RKO (cell line): Measurements from ENCODE around the gene TRIM77.
"Not testable (repeated sequence)": the region's sequence is repeated elsewhere in the genome, so short reads cannot be mapped to it uniquely, and the experiment has no call there.

Experiments used
- DNase-seq: peaks from one replicate; pipeline ENCODE4 v3.0.0-alpha.2; 2016; ENCODE audit warnings: low spot score

TRIM77 gene, protein sequence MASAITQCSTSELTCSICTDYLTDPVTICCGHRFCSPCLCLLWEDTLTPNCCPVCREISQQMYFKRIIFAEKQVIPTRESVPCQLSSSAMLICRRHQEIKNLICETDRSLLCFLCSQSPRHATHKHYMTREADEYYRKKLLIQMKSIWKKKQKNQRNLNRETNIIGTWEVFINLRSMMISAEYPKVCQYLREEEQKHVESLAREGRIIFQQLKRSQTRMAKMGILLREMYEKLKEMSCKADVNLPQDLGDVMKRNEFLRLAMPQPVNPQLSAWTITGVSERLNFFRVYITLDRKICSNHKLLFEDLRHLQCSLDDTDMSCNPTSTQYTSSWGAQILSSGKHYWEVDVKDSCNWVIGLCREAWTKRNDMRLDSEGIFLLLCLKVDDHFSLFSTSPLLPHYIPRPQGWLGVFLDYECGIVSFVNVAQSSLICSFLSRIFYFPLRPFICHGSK

GRCh38 chr11:89709999-89710398 is at the start of gene TRIM77:
Gene TRIM77, plus strand, starts transcription at chr11:89710299. Its CDS starts 0 bp downstream, at chr11:89710299.
- DNase-seq = not testable (repeated sequence)

DNA sequence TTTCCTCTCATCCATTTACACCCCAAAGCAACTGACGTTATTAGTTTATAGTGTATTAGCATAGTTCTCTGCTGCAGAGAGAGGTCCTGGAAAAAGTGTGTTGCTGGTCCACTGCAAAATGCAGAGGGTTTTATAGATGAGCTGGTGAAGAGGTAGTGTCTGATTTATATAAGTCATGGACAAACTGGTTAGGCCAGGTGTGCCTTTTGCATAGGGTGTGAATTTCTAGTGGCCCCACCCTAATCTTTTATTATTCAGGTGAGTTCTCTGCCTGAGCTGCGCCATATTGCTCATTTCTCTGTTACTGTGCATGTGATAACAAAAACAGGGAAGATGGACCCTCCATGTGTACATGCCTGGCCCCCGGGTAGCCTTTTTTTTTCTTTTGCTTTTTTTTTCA is 43.1 kb upstream of the TRIM77 start:
- DNase-seq = no peak

DNA sequence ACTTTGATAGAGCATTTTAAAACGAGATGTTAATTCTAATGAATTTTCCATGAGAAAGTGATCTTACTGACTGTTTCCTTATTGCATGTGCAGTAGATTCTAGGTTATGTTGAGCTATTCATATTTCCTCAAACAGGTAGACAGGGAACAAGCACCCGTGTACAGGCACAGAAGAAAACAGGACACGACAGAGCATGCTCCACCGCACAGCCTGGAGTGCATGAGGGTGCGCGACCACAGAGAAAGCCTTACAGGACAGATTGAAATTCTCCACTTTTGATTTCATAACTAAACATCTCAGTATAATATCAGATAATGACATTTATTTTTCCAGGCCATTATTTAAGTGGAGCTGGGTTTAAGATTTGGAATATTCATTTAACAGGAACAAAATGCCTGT is 41.9 kb upstream of the TRIM77 start:
- not testable (repeated sequence) for DNase-seq

- not testable (repeated sequence) for DNase-seq
Measured at GRCh38 chr11:89669586-89669985, 40.5 kb upstream of the TRIM77 start.

GRCh38 chr11:89669993-89670669 is 40.0 kb upstream of the TRIM77 start:
- DNase-seq = not testable (repeated sequence)

DNA sequence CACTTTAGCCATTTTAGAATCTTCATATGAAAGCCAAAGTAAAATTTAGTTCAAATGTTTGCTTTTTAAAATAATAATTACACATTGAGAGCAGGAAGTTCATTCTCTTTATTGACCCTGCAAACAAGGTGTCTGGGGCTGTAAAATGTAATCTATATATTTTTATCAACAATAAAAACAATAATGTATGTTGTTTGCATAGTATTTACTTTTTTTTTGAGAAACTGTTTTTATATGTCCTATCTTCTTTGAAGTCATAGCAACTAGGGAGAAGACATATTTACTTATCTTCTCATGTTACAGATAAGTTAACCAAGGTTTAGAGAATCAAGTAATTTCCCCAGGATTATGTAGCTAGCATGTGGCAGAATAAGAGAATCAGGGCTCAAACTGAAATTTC is 37.6 kb upstream of the TRIM77 start:
- DNase-seq = not testable (repeated sequence)

GRCh38 chr11:89673380-89673779 is 36.7 kb upstream of the TRIM77 start:
- not testable (repeated sequence) for DNase-seq

- DNase-seq = peak; percentile 31
Measured at GRCh38 chr11:89675383-89675782, 34.7 kb upstream of the TRIM77 start.

DNA sequence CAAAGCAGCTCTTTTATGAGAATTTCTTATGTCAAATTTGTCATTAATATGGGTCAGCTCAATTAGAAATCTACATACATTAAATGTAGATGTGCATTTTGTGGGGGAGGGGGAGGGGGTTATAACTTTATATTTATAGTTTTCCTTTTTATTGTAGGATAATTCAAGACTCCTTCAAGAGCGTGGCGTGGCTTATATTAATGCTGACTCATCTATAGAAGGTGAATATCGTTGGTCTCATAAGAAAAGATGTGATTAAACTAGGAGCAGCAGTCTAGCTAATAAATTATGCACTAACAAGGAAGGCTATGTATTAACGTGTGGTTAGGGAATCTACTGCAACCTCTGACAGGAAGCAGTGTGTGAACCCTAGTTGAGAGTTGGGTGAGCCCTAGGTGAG is 34.2 kb upstream of the TRIM77 start:
- not testable (repeated sequence) for DNase-seq

DNA sequence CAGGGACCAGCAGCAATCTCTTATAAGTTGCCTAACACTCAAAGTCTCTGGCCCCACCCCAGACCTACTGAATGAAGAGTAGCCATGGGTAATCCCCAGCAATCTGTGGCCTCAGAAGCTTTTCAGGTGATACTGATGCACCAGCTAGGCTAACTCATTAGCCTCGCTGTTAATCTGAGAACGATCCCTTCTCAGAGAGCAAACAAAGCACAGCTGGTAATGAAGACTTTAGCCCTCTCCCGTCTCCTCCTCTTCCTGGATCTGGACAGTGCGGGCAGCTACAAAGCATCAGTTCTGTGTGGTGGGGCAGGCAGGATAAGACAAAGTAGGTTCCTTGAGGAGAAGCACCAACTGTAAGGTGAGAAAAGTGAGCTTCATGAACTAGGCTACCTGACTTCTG is 3.0 kb upstream of the TRIM77 start:
- not testable (repeated sequence) for DNase-seq

DNA sequence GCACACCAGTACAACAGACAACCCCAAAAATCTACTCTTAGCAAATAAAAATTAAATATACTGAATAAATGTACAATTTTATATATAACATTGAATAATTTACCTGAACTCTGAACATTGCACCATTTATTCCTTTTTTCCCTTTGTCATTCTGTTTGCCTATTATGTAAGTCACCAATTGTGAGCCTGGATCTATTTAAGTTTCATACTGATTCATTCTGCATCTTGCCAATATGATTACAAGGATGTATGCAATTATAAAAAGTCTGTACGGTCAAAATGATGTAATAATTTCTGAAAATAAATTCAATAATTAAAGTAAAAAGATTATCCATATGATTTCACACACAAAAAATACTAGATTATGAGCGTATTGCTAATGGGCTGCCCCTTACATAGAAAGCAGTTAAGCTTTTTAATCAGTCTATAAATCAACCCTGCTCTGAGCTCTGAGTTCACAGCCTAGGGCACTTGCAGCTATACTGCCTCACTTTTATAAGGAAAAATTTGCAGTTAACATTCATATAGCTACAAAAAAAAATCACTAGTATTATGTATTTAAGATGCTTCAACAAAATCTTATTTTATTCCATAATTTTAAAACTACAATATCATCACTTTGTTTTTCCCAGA is 14.9 kb downstream of the TRIM77 start:
- DNase-seq = not testable (repeated sequence)

DNA sequence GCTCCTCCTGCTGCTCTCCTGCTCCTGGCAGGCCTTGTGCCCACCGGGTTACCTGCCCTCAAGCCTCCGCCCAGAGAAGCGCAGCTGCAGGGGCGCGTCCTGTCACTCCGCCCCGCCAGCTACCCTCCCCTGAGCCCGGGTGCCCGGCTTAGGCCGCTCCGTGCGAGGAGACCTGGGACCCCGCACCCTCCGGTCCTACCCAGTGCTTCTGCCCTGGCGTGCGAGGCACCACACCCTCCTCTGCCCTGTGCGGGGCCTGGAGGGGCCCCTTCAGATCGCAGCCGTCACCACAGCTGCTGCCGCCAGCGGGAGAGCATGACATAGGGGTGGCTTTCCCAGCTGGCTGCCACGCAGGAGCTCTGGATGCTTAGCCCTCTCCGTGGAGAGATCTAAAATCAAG is 20.1 kb downstream of the TRIM77 start:
- DNase-seq = not testable (repeated sequence)

GRCh38 chr11:89736566-89736965 is 26.5 kb downstream of the TRIM77 start:
- no peak for DNase-seq

GRCh38 chr11:89737116-89737515 is 27.0 kb downstream of the TRIM77 start:
- no peak for DNase-seq

- DNase-seq = not testable (repeated sequence)
Measured at GRCh38 chr11:89741406-89741805, 31.3 kb downstream of the TRIM77 start.

- DNase-seq = not testable (repeated sequence)
Measured at GRCh38 chr11:89744158-89744557, 34.1 kb downstream of the TRIM77 start.

- not testable (repeated sequence) for DNase-seq
Measured at GRCh38 chr11:89750822-89751221, 40.7 kb downstream of the TRIM77 start.
